ENCODE data around the gene SSH3. TPM values are rescaled to one million over a fixed set of nuclear protein-coding genes. Genes with fewer than 3 reads are reported as not detected.

SSH3 gene
- total and polyA plus RNA-seq, 5 donors from 2014 or later, result 2.3 to 24.4 (median 3.7) TPM

DNA sequence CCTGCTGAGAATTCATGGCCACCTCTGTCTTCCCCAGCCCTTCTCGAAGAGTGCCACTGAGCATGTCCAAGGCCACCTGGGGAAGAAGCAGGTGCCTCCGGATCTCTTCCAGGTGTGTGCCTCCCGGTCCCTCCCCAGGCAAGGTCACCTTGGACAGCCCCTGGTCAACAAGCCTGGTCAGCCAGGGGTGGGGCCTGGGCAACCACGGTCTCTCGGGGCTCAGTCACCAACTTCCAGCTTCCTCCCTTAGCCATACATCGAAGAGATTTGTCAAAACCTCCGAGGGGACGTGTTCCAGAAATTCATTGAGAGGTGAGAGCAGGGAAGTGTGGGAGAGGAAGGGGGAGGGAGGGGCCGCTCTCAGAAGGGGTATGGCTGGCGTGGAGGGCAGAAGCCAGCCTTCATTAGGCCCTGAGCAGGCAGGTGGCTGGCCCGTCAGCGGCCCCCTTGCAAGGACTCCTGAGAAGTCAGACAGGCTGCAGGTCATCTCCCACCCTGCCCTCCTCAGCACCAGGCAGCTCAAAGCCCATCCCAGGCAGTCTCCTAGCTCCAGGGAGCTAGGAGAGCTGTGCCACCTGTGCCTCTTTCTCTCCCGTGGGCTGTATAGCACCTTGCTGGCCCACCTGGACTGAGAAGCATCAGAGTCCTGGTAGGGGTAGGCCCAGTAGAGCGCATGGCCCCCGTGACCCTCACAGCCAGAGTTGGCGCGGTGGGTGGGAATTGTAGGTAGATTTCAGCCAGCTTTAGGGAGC, 23.6 kb upstream of the SSH3 start:
- peaks cover 10% of the 10 kb centered on the region for H3K36me3 Mint-ChIP-seq
- H3K27ac Mint-ChIP-seq, result peak overlapping the region; percentile 85 to 98 (median 89)
- H3K4me3 Mint-ChIP-seq, result peak overlapping the region in 2 of 4 donors; percentile 31 to 49
- Histone ChIP-seq H3K27me3 (ENCODE audit: control insufficient read depth, insufficient read depth, low read length) (no peaks in the 10 kb centered on the region), H3K27ac (ENCODE audit: insufficient read depth, low read length, poor library complexity, severe bottlenecking) (peak overlapping the region; percentile 87), H3K4me3 (ENCODE audit: low read depth, low read length) (no peak overlapping the region), H3K9me3 (ENCODE audit: control insufficient read depth in 2 of 2, low read length in 2 of 2) (no peaks in the 10 kb centered on the region), H3K36me3 (ENCODE audit: control insufficient read depth, insufficient read depth, low read length) (peaks cover 64% of the 10 kb centered on the region), H3K4me1 (ENCODE audit: control insufficient read depth, insufficient read depth, low read length, poor library complexity, severe bottlenecking) (peaks cover 58% of the 10 kb centered on the region)
- DNase-seq, result no peak
- no peaks in the 10 kb centered on the region for H3K9me3 Mint-ChIP-seq
- H3K27me3 Mint-ChIP-seq, result no peaks in the 10 kb centered on the region
- peaks cover 0 to 59% (median 18%) of the 10 kb centered on the region in 4 donors for H3K4me1 Mint-ChIP-seq
- ATAC-seq (ENCODE audit: low read depth in 2 of 2), result no peak

GRCh38 chr11:67280341-67280787, 23.0 kb upstream of the SSH3 start:
- Histone ChIP-seq H3K4me3 (ENCODE audit: low read depth, low read length) (no peak overlapping the region), H3K9me3 (ENCODE audit: control insufficient read depth in 2 of 2, low read length in 2 of 2) (no peaks in the 10 kb centered on the region), H3K4me1 (ENCODE audit: control insufficient read depth, insufficient read depth, low read length, poor library complexity, severe bottlenecking) (peaks cover 52% of the 10 kb centered on the region), H3K36me3 (ENCODE audit: control insufficient read depth, insufficient read depth, low read length) (peaks cover 69% of the 10 kb centered on the region), H3K27ac (ENCODE audit: insufficient read depth, low read length, poor library complexity, severe bottlenecking) (peak overlapping the region; percentile 87), H3K27me3 (ENCODE audit: control insufficient read depth, insufficient read depth, low read length) (no peaks in the 10 kb centered on the region)
- ATAC-seq (ENCODE audit: low read depth in 2 of 2), result no peak
- H3K4me3 Mint-ChIP-seq, result peak overlapping the region in 2 of 4 donors; percentile 31 to 49
- no peaks in the 10 kb centered on the region for H3K27me3 Mint-ChIP-seq
- H3K9me3 Mint-ChIP-seq, result no peaks in the 10 kb centered on the region
- H3K4me1 Mint-ChIP-seq, result peaks cover 0 to 57% (median 17%) of the 10 kb centered on the region in 4 donors
- H3K36me3 Mint-ChIP-seq, result peaks cover 10% of the 10 kb centered on the region
- H3K27ac Mint-ChIP-seq, result peak overlapping the region in 2 of 3 donors; percentile 26 to 85
- no peak for DNase-seq

DNA sequence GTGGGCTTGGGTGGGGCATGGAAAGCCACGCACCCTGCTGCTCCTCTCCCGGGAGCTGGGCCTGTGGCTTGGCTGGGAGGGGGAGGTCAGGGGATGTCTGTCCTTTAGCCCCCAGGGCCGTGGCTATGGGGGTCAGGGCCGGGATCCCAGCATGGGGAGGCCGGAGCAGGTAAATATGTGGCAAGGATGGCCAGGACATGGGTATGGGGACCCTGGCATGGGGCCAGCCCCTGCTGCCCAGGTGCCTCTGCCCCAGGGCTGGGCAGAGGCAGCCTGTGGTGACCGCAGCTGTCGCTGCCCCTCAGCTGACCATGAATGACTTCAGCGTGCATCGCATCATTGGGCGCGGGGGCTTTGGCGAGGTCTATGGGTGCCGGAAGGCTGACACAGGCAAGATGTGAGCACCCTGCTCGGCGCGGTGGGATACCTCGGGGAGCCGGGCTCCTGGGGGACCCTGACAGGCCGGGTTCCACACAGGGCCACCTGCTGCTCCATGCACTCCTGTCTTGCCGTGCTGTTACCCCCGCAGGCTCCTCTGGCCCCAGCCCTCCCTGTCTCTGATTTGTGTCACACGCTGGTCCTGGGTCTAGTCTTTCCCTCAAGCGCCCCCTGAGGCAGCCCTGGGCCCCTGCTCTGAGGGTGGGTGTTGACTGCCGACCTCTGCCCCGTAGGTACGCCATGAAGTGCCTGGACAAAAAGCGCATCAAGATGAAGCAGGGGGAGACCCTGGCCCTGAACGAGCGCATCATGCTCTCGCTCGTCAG, 22.4 kb upstream of the SSH3 start:
- H3K9me3 ChIP-seq (ENCODE audit: control insufficient read depth in 2 of 2, low read length in 2 of 2), result no peaks in the 10 kb centered on the region
- no peaks in the 10 kb centered on the region for H3K27me3 ChIP-seq (ENCODE audit: control insufficient read depth, insufficient read depth, low read length)
- no peaks in the 10 kb centered on the region for H3K27me3 Mint-ChIP-seq
- H3K9me3 Mint-ChIP-seq, result no peaks in the 10 kb centered on the region
- ATAC-seq (ENCODE audit: low read depth in 2 of 2), result no peak
- H3K27ac ChIP-seq (ENCODE audit: insufficient read depth, low read length, poor library complexity, severe bottlenecking), result peak overlapping the region; percentile 87
- H3K27ac Mint-ChIP-seq, result no peak overlapping the region
- peaks cover 0 to 51% (median 16%) of the 10 kb centered on the region in 4 donors for H3K4me1 Mint-ChIP-seq
- H3K4me1 ChIP-seq (ENCODE audit: control insufficient read depth, insufficient read depth, low read length, poor library complexity, severe bottlenecking), result peaks cover 52% of the 10 kb centered on the region
- H3K36me3 Mint-ChIP-seq, result peaks cover 7% of the 10 kb centered on the region
- peaks cover 73% of the 10 kb centered on the region for H3K36me3 ChIP-seq (ENCODE audit: control insufficient read depth, insufficient read depth, low read length)
- H3K4me3 ChIP-seq (ENCODE audit: low read depth, low read length), result no peak overlapping the region
- H3K4me3 Mint-ChIP-seq, result no peak overlapping the region
- no peak for DNase-seq

DNA sequence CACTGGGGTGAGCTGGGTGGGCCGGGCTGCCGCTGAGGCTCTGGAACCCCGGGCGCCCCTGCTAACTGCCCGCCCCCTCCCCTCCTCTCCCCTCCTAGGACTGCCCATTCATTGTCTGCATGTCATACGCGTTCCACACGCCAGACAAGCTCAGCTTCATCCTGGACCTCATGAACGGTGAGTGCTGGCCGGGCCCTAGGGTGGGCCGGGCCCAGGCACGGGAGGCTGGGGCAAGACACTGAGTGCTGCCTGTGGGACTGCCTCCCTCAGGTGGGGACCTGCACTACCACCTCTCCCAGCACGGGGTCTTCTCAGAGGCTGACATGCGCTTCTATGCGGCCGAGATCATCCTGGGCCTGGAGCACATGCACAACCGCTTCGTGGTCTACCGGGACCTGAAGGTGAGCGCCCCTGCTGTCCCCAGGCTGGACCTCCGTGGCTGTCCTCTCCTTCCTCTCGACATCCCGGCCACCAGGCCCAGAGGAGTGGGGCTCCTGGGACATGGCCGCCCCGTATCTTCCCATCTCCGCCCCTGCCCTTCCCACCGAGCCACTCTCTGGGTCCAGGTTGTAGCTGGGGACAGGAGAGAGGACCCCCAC, 21.7 kb upstream of the SSH3 start:
- Histone ChIP-seq H3K4me3 (ENCODE audit: low read depth, low read length) (no peak overlapping the region), H3K4me1 (ENCODE audit: control insufficient read depth, insufficient read depth, low read length, poor library complexity, severe bottlenecking) (peaks cover 52% of the 10 kb centered on the region), H3K27ac (ENCODE audit: insufficient read depth, low read length, poor library complexity, severe bottlenecking) (peak overlapping the region; percentile 50), H3K27me3 (ENCODE audit: control insufficient read depth, insufficient read depth, low read length) (no peaks in the 10 kb centered on the region), H3K36me3 (ENCODE audit: control insufficient read depth, insufficient read depth, low read length) (peaks cover 75% of the 10 kb centered on the region), H3K9me3 (ENCODE audit: control insufficient read depth in 2 of 2, low read length in 2 of 2) (no peaks in the 10 kb centered on the region)
- Mint-ChIP-seq H3K27me3 (no peaks in the 10 kb centered on the region), H3K4me1 (peaks cover 0 to 49% (median 12%) of the 10 kb centered on the region in 4 donors), H3K9me3 (no peaks in the 10 kb centered on the region), H3K4me3 (no peak overlapping the region), H3K27ac (no peak overlapping the region), H3K36me3 (peaks cover 5% of the 10 kb centered on the region)
- no peak for ATAC-seq (ENCODE audit: low read depth in 2 of 2)
- DNase-seq, result no peak

DNA sequence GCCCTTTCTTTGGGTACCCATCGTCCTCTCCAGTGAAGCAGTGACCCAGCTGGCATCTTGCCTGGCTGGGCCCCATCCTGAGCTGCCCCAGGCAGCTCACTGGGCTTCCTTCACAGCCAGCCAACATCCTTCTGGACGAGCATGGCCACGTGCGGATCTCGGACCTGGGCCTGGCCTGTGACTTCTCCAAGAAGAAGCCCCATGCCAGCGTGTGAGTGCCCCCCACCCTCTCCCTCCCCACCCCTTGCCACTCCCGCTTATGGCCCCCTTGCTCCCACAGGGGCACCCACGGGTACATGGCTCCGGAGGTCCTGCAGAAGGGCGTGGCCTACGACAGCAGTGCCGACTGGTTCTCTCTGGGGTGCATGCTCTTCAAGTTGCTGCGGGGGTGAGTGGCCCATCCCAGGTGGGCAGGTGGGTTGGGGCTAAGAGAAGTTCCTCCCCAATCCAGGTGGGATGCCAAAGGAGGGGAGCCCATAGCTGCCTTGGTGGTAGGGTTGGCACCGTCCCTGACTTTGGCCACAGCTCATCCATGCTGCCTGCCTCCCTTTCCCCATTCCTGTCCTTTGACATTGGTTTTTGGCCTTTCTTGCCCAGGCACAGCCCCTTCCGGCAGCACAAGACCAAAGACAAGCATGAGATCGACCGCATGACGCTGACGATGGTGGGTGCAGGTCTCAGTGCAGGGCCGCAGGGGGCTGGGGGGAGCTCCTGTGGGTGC, 21.0 kb upstream of the SSH3 start:
- peaks cover 52% of the 10 kb centered on the region for H3K4me1 ChIP-seq (ENCODE audit: control insufficient read depth, insufficient read depth, low read length, poor library complexity, severe bottlenecking)
- Mint-ChIP-seq H3K4me3 (peak overlapping the region in 1 of 4 donors; percentile 35), H3K36me3 (peaks cover 4% of the 10 kb centered on the region), H3K4me1 (peaks cover 0 to 51% (median 14%) of the 10 kb centered on the region in 4 donors), H3K9me3 (peaks cover 0 to 1% (median 0%) of the 10 kb centered on the region in 7 donors), H3K27me3 (peaks cover 2% of the 10 kb centered on the region), H3K27ac (peak overlapping the region in 1 of 3 donors; percentile 43)
- peaks cover 77% of the 10 kb centered on the region for H3K36me3 ChIP-seq (ENCODE audit: control insufficient read depth, insufficient read depth, low read length)
- H3K27ac ChIP-seq (ENCODE audit: insufficient read depth, low read length, poor library complexity, severe bottlenecking), result peak overlapping the region; percentile 6
- ATAC-seq (ENCODE audit: low read depth in 2 of 2) (no peak), DNase-seq (no peak)
- H3K27me3 ChIP-seq (ENCODE audit: control insufficient read depth, insufficient read depth, low read length), result no peaks in the 10 kb centered on the region
- H3K9me3 ChIP-seq (ENCODE audit: control insufficient read depth in 2 of 2, low read length in 2 of 2), result no peaks in the 10 kb centered on the region
- no peak overlapping the region for H3K4me3 ChIP-seq (ENCODE audit: low read depth, low read length)

DNA sequence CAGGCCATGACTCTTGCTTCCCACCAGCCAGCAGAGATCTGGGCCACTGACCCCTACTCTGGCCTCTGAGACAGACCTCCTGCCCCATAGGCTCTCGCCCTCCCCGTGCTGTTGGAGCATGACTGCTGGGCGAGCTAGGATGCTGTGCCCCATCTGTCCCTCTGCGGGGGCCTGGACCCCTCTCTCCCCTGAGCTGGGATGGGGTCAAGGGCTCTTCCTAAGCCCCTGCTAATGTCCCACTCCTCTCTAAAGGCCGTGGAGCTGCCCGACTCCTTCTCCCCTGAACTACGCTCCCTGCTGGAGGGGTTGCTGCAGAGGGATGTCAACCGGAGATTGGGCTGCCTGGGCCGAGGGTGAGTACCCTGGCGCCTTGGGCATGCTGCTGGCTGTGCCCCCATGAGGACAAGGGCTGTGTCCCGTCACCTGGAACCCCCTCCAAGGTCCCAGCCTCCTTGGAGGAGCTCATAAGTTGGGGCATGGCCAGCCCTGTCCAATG, 20.4 kb upstream of the SSH3 start:
- H3K4me1 Mint-ChIP-seq, result peaks cover 0 to 51% (median 17%) of the 10 kb centered on the region in 4 donors

GRCh38 chr11:67283481-67283963, 19.8 kb upstream of the SSH3 start:
- Histone ChIP-seq H3K27me3 (ENCODE audit: control insufficient read depth, insufficient read depth, low read length) (no peaks in the 10 kb centered on the region), H3K27ac (ENCODE audit: insufficient read depth, low read length, poor library complexity, severe bottlenecking) (peak overlapping the region; percentile 19), H3K9me3 (ENCODE audit: control insufficient read depth in 2 of 2, low read length in 2 of 2) (no peaks in the 10 kb centered on the region), H3K4me3 (ENCODE audit: low read depth, low read length) (no peak overlapping the region), H3K4me1 (ENCODE audit: control insufficient read depth, insufficient read depth, low read length, poor library complexity, severe bottlenecking) (peaks cover 52% of the 10 kb centered on the region), H3K36me3 (ENCODE audit: control insufficient read depth, insufficient read depth, low read length) (peaks cover 77% of the 10 kb centered on the region)
- Mint-ChIP-seq H3K36me3 (peaks cover 4% of the 10 kb centered on the region), H3K27me3 (peaks cover 5% of the 10 kb centered on the region), H3K4me1 (peaks cover 0 to 49% (median 17%) of the 10 kb centered on the region in 4 donors), H3K4me3 (peak overlapping the region in 1 of 4 donors; percentile 52), H3K9me3 (peaks cover 0 to 1% (median 0%) of the 10 kb centered on the region in 7 donors), H3K27ac (peak overlapping the region in 2 of 3 donors; percentile 29 to 89)
- DNase-seq, result no peak
- no peak for ATAC-seq (ENCODE audit: low read depth in 2 of 2)

More for the DNA sequence above, 20.4 kb upstream of the SSH3 start:
- H3K27ac ChIP-seq (ENCODE audit: insufficient read depth, low read length, poor library complexity, severe bottlenecking), result peak overlapping the region; percentile 19
- no peaks in the 10 kb centered on the region for H3K9me3 ChIP-seq (ENCODE audit: control insufficient read depth in 2 of 2, low read length in 2 of 2)
- Mint-ChIP-seq H3K9me3 (peaks cover 0 to 1% (median 0%) of the 10 kb centered on the region in 7 donors), H3K36me3 (peaks cover 4% of the 10 kb centered on the region), H3K27ac (peak overlapping the region in 1 of 3 donors; percentile 9), H3K27me3 (peaks cover 5% of the 10 kb centered on the region), H3K4me3 (no peak overlapping the region)
- H3K36me3 ChIP-seq (ENCODE audit: control insufficient read depth, insufficient read depth, low read length), result peaks cover 77% of the 10 kb centered on the region
- H3K4me3 ChIP-seq (ENCODE audit: low read depth, low read length), result no peak overlapping the region
- H3K27me3 ChIP-seq (ENCODE audit: control insufficient read depth, insufficient read depth, low read length), result no peaks in the 10 kb centered on the region
- DNase-seq (no peak), ATAC-seq (ENCODE audit: low read depth in 2 of 2) (no peak)
- peaks cover 52% of the 10 kb centered on the region for H3K4me1 ChIP-seq (ENCODE audit: control insufficient read depth, insufficient read depth, low read length, poor library complexity, severe bottlenecking)
